IPS-18c (cell line): Measurements from ENCODE around the gene IGSF3.
"Not testable (repeated sequence)": the region's sequence is repeated elsewhere in the genome, so short reads cannot be mapped to it uniquely, and the experiment has no call there.

Experiments used
- H3K4me3 ChIP-seq: 2 replicates; pipeline ENCODE4 v1.7.0; 2013; ENCODE audit warnings: low read depth, mild to moderate bottlenecking, low read length, moderate library complexity; ENCODE audit not compliant: insufficient read depth
- H3K9me3 ChIP-seq: one replicate; pipeline ENCODE4 v1.6.1; 2013; ENCODE audit warnings: mild to moderate bottlenecking, low read length, moderate library complexity; ENCODE audit not compliant: control insufficient read depth, insufficient read depth

IGSF3 gene

DNA sequence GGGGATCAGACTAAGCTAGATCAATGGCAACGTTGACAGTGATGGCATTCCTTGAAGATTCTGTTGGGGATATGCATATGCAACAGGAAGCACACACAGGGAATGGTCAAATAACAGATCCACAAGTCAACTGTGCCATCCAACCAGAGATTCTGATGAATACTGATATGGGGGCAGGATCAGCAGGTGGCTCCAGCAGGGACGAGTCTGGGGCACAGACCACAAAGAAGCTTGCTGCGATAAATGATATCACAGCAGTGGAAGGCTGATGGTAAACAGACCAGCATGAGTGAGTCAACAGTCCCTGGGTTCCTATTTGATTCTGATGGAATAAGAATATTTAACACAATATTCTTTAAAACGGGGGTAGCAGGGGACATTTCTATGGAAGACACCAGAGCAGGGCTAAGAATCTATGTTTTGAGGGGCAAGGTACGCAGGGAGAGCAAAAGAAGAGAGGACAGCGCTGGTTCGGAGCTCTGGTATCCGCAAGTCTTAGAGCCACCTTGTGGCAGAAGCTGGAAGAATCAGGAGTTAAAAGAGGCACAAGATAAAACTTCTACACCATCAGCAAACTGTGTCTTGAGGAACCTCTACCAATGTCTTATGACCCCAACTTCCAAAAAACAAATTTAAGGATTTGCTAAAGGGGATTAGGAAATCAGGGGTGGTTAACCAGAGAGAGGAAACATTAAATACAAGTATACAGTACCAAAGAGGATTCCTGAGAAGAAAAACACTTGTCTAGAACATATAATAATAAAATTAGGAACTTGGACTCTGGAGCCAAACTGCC, 71.4 kb downstream of the IGSF3 start:
- H3K9me3 ChIP-seq, H3K4me3 ChIP-seq: not testable (repeated sequence)

DNA sequence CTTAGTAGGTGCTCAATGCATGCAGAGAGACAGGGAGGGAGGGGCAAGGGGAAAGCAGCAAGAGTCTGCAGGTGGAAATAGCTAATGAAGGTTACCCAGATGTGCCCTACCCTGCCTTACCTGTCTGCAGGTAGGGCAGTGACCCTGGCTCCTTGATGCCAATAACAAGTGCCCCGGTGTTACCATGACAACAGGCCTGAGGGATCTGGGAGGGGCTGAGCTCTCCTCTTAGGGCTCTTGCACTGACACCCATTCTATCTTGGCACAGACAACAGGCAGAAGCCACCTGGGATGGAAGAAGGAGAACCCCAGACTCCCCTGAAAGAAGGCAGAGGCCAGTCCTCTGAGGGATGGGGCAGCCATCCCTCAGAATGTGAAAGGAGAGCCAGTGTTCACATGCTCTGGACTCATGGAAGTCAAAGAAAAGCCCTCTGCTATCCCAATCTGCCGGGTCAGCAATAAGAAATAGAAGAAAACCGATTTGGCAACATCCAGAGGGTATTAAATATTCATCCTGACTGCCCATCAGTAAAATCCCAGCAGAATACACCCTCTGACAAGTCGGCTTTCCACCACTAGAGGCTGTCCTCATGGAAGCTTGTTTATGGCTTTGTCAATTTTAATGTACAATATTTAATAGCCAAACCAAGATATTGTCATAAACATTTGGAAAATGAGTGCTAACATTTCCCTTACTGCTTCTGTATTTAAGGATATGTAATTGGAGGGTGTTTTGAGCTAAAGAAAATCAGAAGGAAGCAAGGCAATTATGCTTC, 72.3 kb downstream of the IGSF3 start:
- not testable (repeated sequence) for H3K4me3 ChIP-seq, H3K9me3 ChIP-seq

DNA sequence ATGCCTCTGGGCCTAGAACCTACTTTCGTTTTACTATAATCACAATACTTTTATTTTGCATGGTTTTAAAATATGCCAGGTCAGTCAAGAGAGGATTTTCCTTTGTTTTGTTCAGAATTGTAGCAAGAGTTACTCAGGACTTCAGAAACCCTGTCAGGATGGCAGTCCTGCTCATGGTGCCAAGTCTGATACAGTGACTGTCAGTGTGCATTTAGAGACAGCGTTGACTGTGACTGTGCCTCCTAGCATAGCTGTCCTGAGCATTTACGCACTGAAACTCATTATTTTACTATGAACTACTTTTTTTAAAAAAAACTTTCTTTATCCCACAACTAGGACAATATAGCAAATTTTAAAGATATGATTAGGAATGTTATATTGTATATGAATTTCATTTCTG, 73.6 kb downstream of the IGSF3 start:
- H3K9me3 ChIP-seq, H3K4me3 ChIP-seq: not testable (repeated sequence)

DNA sequence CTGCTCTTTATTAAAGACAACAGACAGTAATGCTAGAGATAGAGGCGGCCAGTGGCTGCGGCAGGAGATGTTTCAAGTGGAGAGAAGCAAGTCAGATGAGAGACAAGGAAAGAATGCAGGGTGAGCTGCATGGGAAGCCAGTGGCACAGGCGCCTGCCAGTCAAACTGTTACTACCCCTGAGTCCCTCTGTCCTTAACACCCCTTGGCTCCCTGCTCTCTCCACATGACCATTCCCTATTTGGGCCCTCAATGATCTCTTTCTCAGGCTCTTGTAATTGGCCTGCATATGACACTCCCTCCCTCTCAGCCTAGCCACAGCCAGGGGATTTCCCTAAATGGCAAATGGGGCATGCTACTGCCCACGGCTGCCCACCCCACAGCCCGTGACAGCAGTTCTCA, 74.1 kb downstream of the IGSF3 start:
- H3K9me3 ChIP-seq, H3K4me3 ChIP-seq: not testable (repeated sequence)

DNA sequence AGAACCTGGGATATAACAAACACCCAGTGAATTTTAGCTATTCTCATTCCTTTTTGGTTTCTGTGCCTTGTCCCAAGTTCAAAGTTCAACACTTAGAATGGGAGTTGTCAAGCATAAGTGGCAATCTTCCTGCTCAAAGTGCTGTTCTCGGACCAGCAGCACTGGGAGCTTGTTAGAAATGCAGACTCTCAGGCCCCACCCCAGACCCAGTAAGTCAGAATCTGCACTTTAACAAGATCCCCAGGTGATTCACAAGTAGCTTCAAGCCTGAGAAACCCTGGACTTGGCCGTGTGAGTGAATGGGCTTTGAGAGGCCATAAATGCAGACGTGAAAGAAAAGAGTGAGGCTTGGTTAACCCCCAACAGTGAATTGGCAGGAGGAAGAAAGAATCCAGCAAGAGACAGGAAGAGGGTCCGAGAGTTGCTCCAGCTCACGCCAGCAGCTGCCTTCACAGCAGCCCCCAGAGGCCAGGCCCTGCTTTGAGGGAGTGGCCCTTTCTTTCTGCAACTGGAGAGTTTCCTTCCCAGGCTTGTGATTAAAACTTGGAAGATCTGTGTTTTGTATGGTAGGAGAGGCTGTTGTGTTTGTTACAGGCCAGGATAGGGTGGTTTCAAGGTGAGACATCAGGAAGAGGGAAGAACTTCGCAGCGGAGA, 75.5 kb downstream of the IGSF3 start:
- not testable (repeated sequence) for H3K9me3 ChIP-seq, H3K4me3 ChIP-seq

- not testable (repeated sequence) for H3K4me3 ChIP-seq, H3K9me3 ChIP-seq
These were observed 76.3 kb downstream of the IGSF3 start for GRCh38 chr1:116591006-116591950.

DNA sequence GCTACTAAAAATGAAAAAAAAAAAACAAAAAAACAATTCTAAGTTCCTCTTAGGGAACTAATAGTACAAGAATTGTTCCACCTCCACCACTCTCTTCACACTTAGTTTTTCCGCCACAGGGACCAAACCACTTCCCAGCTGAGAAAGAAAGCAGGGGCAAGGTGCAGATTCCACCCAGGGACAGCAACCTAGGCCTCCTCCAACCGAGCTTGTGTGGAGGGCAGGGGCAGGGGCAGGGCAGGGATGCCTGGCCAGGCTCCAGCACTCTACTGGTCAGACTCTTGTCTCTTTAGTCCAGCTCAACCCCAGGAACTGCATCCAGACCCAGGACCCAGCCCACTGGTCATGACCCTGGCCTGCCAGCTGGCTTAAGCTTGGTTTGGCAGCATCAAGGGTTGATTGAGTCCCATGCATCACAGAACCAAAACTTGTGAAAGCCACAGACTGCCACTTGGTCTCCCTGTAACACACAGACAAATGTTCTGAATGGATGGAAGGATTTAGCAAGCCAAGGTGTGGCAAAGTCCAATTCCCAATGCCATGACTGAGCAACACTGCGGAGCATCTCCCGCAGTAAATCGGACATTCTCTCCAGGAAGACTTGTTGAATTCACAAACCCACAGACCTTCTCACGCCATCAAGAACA, 77.1 kb downstream of the IGSF3 start:
- H3K4me3 ChIP-seq, H3K9me3 ChIP-seq: not testable (repeated sequence)

DNA sequence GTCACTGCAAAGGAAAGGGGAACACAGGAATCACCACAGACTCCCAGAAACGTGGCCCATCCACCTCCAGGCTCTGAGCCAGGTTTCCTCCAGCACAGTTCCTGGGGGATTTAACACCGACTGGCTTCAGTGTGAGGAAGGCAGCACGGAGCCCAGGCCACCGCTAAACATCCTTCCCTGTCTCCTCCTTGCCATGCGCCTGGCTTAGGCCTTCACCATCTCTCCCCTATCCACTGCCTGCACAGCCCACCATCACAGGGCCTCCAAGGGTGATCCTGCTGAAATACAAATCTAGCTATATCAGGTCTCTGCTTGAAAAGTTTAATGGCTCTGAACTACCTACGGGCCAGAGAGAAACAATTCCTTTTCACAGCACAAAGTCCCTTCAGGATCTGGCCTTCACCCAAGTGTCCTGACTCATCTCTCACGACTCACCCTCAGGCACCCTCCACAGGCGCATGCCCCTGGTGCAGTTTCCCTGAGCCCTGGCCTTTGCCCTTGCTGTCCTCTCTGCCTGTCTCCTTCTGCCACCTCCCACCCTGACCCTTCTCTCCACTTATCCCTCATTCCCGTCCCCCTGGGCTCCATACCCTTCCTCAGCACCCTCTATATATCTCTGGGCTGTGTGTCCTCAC, 78.3 kb downstream of the IGSF3 start:
- not testable (repeated sequence) for H3K4me3 ChIP-seq, H3K9me3 ChIP-seq

- H3K4me3 ChIP-seq = no peak overlapping the region
- no peaks in the 10 kb centered on the region for H3K9me3 ChIP-seq
These were observed 79.9 kb downstream of the IGSF3 start for GRCh38 chr1:116587501-116588227.

DNA sequence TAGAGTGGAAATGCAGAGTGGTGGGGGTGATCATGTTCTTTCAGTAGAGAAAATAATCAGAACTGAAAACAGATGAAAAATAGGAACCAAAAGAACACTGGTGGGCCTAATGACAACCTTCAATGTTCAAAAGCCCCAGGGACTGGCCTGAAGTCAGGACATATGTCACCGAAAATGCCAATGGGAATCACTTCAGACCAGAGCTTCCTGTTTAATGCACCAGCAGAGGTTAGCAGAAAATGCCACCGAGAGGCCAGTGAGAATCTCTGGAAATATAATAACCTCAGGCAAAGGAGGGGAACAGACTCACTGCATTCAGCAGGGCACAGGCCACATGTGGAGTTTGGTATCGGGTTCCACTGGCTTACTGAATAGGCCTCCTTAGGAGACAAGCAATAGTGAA, 80.8 kb downstream of the IGSF3 start:
- no peak overlapping the region for H3K4me3 ChIP-seq
- no peaks in the 10 kb centered on the region for H3K9me3 ChIP-seq

DNA sequence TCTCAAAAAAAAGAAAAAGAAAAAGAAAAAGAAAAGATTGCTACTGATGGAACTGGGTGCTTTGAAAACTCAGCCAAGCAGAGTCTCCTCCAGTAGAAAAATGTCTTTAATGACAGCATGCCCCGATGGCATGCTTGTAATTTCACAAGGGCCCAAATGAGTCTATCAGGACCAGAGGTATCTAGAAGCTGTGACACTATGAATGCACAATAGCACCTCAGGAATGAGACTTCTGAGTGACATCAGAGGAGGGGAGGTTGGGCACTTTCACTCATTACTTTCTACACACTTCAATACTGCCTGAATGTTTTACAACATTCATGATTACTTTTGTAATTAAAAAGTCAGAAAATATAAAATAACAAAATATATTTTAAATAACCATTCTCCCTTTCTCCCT, 81.6 kb downstream of the IGSF3 start:
- no peak overlapping the region for H3K4me3 ChIP-seq
- no peaks in the 10 kb centered on the region for H3K9me3 ChIP-seq

GRCh38 chr1:116581323-116581885, 86.1 kb downstream of the IGSF3 start:
- Histone ChIP-seq H3K9me3 (no peaks in the 10 kb centered on the region), H3K4me3 (no peak overlapping the region)

DNA sequence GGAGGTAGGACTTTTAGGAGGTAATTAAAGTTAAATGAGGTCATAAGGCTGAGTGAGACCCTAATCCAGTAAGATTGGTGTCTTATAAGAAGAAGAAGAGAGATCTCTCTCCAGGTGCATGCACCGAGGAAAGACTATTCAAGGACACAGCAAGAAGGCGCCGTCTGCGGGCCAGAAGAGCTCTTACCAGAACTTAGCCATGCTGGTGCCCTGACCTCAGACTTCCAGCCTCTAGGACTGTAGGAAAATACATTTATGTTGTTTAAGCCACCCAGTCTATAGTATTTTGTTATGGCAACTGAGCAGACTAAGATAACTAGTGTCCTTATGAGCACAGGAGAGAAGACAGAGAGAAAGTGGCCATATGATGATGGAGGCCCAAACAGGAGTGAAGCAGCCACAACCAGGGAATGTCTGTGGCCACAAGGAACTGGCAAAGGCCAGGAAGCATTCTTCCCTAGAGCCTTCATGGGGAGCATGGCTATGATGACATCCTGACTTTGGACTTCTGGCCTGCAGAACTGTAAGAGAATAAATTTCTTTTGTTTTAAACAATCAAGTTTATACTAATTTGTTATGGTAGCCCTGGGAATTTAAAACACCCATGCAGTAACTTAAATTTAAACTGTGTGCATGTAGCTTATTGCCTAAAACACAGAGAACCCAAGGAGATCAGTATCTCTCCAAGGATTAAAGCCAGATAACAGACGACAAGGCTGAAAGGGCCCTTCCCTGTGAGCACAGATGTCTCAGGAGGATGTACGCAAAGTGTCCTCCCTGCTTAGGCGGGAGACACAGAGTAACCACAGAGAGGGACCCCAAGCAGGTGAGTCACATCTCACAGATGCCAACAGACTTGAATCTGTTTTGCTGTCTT, 86.8 kb downstream of the IGSF3 start:
- Histone ChIP-seq H3K4me3 (no peak overlapping the region), H3K9me3 (no peaks in the 10 kb centered on the region)

- Histone ChIP-seq H3K4me3 (no peak overlapping the region), H3K9me3 (no peaks in the 10 kb centered on the region)
These were observed 88.2 kb downstream of the IGSF3 start for GRCh38 chr1:116579259-116579875.
